ENCODE measurements around the gene C5orf22.
"Not testable (repeated sequence)": the region's sequence is repeated elsewhere in the genome, so short reads cannot be mapped to it uniquely, and the experiment has no call there.

C5orf22 gene

GRCh38 chr5:31511305-31511704, 20.8 kb upstream of the C5orf22 start:
- H3K27me3 ChIP-seq (ENCODE audit: control insufficient read depth in 1 of 2, insufficient read depth in 2 of 2, low read length in 2 of 2) = no peaks in the 10 kb centered on the region
- H3K36me3 ChIP-seq (ENCODE audit: insufficient read depth, low read length) = peaks cover 60% of the 10 kb centered on the region
- H3K4me3 ChIP-seq (ENCODE audit: low read depth in 1 of 2, low read length in 2 of 2) = no peak overlapping the region
- H3K4me1 ChIP-seq (ENCODE audit: insufficient read depth, low read length) = no peaks in the 10 kb centered on the region
- H3K27ac ChIP-seq (ENCODE audit: low read depth, low read length) = no peak overlapping the region
- no peaks in the 10 kb centered on the region for H3K9me3 ChIP-seq (ENCODE audit: low read length)
- H3K9ac ChIP-seq (ENCODE audit: low read length) = no peak overlapping the region

- no peak overlapping the region for H3K4me3 ChIP-seq (ENCODE audit: low read depth in 1 of 2, low read length in 2 of 2)
- peaks cover 41% of the 10 kb centered on the region for H3K36me3 ChIP-seq (ENCODE audit: insufficient read depth, low read length)
Measured at GRCh38 chr5:31516802-31517201, 15.3 kb upstream of the C5orf22 start.

GRCh38 chr5:31523041-31523440, 9.1 kb upstream of the C5orf22 start:
- no peak overlapping the region for H3K27ac ChIP-seq (ENCODE audit: low read depth, low read length)
- no peak overlapping the region for H3K9ac ChIP-seq (ENCODE audit: low read length)
- peaks cover 44% of the 10 kb centered on the region for H3K36me3 ChIP-seq (ENCODE audit: insufficient read depth, low read length)
- no peak overlapping the region for H3K4me3 ChIP-seq (ENCODE audit: low read depth in 1 of 2, low read length in 2 of 2)
- no peaks in the 10 kb centered on the region for H3K9me3 ChIP-seq (ENCODE audit: low read length)
- no peaks in the 10 kb centered on the region for H3K27me3 ChIP-seq (ENCODE audit: control insufficient read depth in 1 of 2, insufficient read depth in 2 of 2, low read length in 2 of 2)
- H3K4me1 ChIP-seq (ENCODE audit: insufficient read depth, low read length) = no peaks in the 10 kb centered on the region

More at GRCh38 chr5:31516802-31517201, 15.3 kb upstream of the C5orf22 start:
- Histone ChIP-seq H3K27ac (ENCODE audit: low read depth, low read length) (no peak overlapping the region), H3K4me1 (ENCODE audit: insufficient read depth, low read length) (no peaks in the 10 kb centered on the region), H3K27me3 (ENCODE audit: control insufficient read depth in 1 of 2, insufficient read depth in 2 of 2, low read length in 2 of 2) (no peaks in the 10 kb centered on the region), H3K9me3 (ENCODE audit: low read length) (no peaks in the 10 kb centered on the region), H3K9ac (ENCODE audit: low read length) (no peak overlapping the region)

- peaks cover 43% of the 10 kb centered on the region for H3K36me3 ChIP-seq (ENCODE audit: insufficient read depth, low read length)
- peaks cover 22% of the 10 kb centered on the region for H3K4me1 ChIP-seq (ENCODE audit: insufficient read depth, low read length)
- H3K27ac ChIP-seq (ENCODE audit: low read depth, low read length) = no peak overlapping the region
- no peaks in the 10 kb centered on the region for H3K27me3 ChIP-seq (ENCODE audit: control insufficient read depth in 1 of 2, insufficient read depth in 2 of 2, low read length in 2 of 2)
- H3K9me3 ChIP-seq (ENCODE audit: low read length) = no peaks in the 10 kb centered on the region
- no peak overlapping the region for H3K9ac ChIP-seq (ENCODE audit: low read length)
- H3K4me3 ChIP-seq (ENCODE audit: low read depth in 1 of 2, low read length in 2 of 2) = peak overlapping the region in 1 of 2 donors; percentile 86
Measured at GRCh38 chr5:31530541-31531265, 1.4 kb upstream of the C5orf22 start.

GRCh38 chr5:31531543-31531887, 586 bp upstream of the C5orf22 start:
- peak overlapping the region; percentile 71 for H3K27ac ChIP-seq (ENCODE audit: low read depth, low read length)
- peak overlapping the region; percentile 50 for H3K9ac ChIP-seq (ENCODE audit: low read length)
- no peaks in the 10 kb centered on the region for H3K27me3 ChIP-seq (ENCODE audit: control insufficient read depth in 1 of 2, insufficient read depth in 2 of 2, low read length in 2 of 2)
- peaks cover 39% of the 10 kb centered on the region for H3K36me3 ChIP-seq (ENCODE audit: insufficient read depth, low read length)
- H3K4me3 ChIP-seq (ENCODE audit: low read depth in 1 of 2, low read length in 2 of 2) = peak overlapping the region; percentile 75 to 86
- H3K9me3 ChIP-seq (ENCODE audit: low read length) = no peaks in the 10 kb centered on the region
- H3K4me1 ChIP-seq (ENCODE audit: insufficient read depth, low read length) = peaks cover 22% of the 10 kb centered on the region

DNA sequence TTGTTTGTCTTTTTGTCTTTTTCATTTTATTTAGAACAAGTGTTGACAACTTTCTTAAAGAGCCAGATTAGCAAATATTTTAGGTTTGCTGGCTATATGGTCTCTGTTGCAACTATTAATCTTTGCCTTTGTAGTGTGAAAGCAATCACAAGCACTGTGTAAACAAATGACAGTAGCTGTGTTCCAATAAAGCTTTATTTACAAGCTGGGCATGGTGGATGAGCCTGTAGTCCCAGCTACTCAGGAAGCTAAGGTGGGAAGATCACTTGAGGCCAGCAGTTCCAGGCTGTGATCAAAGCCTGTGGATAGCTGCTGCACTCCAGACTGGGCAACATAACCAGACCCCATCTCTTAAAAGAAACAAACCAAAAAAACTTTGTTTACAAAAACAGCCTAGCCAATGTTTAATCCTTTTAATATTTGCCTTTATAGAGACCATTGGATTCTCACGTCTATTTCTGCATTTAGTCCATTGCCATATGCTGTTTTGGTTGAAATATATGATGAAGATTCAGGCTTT, 2.5 kb downstream of the C5orf22 start:
- Histone ChIP-seq H3K4me1 (ENCODE audit: insufficient read depth, low read length) (peaks cover 22% of the 10 kb centered on the region), H3K4me3 (ENCODE audit: low read depth in 1 of 2, low read length in 2 of 2) (no peak overlapping the region), H3K27ac (ENCODE audit: low read depth, low read length) (no peak overlapping the region), H3K36me3 (ENCODE audit: insufficient read depth, low read length) (peaks cover 16% of the 10 kb centered on the region), H3K27me3 (ENCODE audit: control insufficient read depth in 1 of 2, insufficient read depth in 2 of 2, low read length in 2 of 2) (no peaks in the 10 kb centered on the region), H3K9me3 (ENCODE audit: low read length) (no peaks in the 10 kb centered on the region), H3K9ac (ENCODE audit: low read length) (no peak overlapping the region)

DNA sequence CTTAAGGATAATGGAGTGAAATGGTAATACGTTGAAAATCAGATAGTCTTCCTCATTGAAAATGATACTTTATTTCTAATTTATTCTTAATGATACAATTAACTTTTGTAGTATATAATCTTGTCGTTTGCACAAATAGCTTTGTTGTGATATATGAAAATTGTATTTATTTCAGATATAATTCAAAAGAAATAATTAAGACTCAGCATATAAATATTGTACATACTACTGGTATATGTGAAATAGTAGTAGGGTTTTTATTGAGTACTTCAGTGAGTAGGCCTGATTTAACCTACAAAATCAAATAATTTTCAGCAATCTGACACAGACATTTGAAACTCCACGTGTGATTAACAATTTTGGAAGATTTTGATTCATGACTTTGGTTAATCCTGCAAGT, 4.8 kb downstream of the C5orf22 start:
- H3K9ac ChIP-seq (ENCODE audit: low read length) = no peak overlapping the region
- H3K4me1 ChIP-seq (ENCODE audit: insufficient read depth, low read length) = peaks cover 8% of the 10 kb centered on the region
- H3K36me3 ChIP-seq (ENCODE audit: insufficient read depth, low read length) = peaks cover 30% of the 10 kb centered on the region
- H3K9me3 ChIP-seq (ENCODE audit: low read length) = no peaks in the 10 kb centered on the region
- no peak overlapping the region for H3K4me3 ChIP-seq (ENCODE audit: low read depth in 1 of 2, low read length in 2 of 2)
- H3K27ac ChIP-seq (ENCODE audit: low read depth, low read length) = no peak overlapping the region
- no peaks in the 10 kb centered on the region for H3K27me3 ChIP-seq (ENCODE audit: control insufficient read depth in 1 of 2, insufficient read depth in 2 of 2, low read length in 2 of 2)

DNA sequence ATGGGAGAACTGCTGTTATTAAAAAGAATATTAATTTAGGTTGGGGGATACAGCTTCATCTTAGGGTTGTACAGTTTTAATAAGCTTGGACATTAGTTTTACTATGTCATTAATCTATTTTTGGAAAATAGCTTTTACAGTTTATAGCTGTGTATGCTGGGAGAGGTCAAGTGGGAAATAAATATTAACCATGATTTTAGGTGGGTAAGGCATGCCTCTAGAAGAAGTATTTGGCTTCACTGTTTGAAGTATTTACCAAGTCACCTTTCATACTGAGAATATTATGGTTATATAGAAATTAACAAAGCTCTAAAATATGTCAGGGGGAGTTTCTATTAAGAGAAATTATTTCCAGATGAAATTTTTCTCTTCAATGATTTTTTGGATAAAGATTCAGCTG, 5.2 kb downstream of the C5orf22 start:
- peaks cover 8% of the 10 kb centered on the region for H3K4me1 ChIP-seq (ENCODE audit: insufficient read depth, low read length)
- H3K36me3 ChIP-seq (ENCODE audit: insufficient read depth, low read length) = peaks cover 32% of the 10 kb centered on the region
- no peak overlapping the region for H3K9ac ChIP-seq (ENCODE audit: low read length)
- no peaks in the 10 kb centered on the region for H3K27me3 ChIP-seq (ENCODE audit: control insufficient read depth in 1 of 2, insufficient read depth in 2 of 2, low read length in 2 of 2)
- no peaks in the 10 kb centered on the region for H3K9me3 ChIP-seq (ENCODE audit: low read length)
- no peak overlapping the region for H3K4me3 ChIP-seq (ENCODE audit: low read depth in 1 of 2, low read length in 2 of 2)
- no peak overlapping the region for H3K27ac ChIP-seq (ENCODE audit: low read depth, low read length)

DNA sequence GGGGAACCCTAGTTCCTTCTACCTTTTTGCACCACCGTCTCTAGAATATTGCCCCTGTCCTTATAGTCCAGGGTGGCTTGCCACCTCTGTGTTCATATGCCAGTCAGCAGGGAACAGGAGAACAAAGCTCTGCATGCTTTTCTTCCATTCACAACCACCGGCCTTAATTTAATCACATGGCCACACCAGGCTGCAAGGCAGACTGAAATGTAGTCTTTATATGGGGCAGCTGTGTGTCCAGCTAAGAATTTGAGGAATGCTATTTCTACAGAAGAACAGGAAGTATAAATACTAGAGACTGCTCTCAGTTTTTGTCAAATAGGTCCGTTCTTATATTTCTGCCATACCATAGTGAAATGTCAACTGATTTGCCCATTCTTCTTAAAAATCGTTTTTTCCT, 5.8 kb downstream of the C5orf22 start:
- Histone ChIP-seq H3K4me3 (ENCODE audit: low read depth in 1 of 2, low read length in 2 of 2) (no peak overlapping the region), H3K27me3 (ENCODE audit: control insufficient read depth in 1 of 2, insufficient read depth in 2 of 2, low read length in 2 of 2) (no peaks in the 10 kb centered on the region), H3K9ac (ENCODE audit: low read length) (no peak overlapping the region), H3K27ac (ENCODE audit: low read depth, low read length) (no peak overlapping the region), H3K9me3 (ENCODE audit: low read length) (no peaks in the 10 kb centered on the region), H3K36me3 (ENCODE audit: insufficient read depth, low read length) (peaks cover 35% of the 10 kb centered on the region), H3K4me1 (ENCODE audit: insufficient read depth, low read length) (peaks cover 8% of the 10 kb centered on the region)

DNA sequence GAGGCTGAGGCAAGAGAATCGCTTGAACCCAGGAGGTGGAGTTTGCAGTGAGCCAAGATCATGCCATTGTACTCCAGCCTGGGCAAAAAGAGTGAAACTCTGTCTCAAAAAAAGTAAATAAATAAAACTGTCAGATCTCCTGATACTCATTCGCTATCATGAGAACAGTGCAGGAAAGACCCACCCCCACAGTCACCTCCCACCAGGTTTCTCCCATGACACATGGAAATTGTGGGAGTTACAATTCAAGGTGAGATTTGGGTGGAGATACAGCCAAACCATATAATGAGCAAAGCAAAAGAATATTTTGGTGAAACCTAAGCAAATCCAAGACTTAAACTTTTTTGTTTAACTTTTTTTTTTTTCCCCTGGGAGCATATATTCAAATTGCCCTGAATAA, 17.0 kb downstream of the C5orf22 start:
- not testable (repeated sequence) for H3K9me3 ChIP-seq (ENCODE audit: low read length)

GRCh38 chr5:31551878-31552277, 19.8 kb downstream of the C5orf22 start:
- Histone ChIP-seq H3K36me3 (ENCODE audit: insufficient read depth, low read length) (peaks cover 29% of the 10 kb centered on the region), H3K4me3 (ENCODE audit: low read depth in 1 of 2, low read length in 2 of 2) (no peak overlapping the region), H3K9ac (ENCODE audit: low read length) (no peak overlapping the region), H3K4me1 (ENCODE audit: insufficient read depth, low read length) (no peaks in the 10 kb centered on the region), H3K27ac (ENCODE audit: low read depth, low read length) (no peak overlapping the region), H3K27me3 (ENCODE audit: control insufficient read depth in 1 of 2, insufficient read depth in 2 of 2, low read length in 2 of 2) (no peaks in the 10 kb centered on the region), H3K9me3 (ENCODE audit: low read length) (no peaks in the 10 kb centered on the region)

More for the DNA sequence above, 17.0 kb downstream of the C5orf22 start:
- H3K9ac ChIP-seq (ENCODE audit: low read length); H3K27me3 ChIP-seq (ENCODE audit: control insufficient read depth in 1 of 2, insufficient read depth in 2 of 2, low read length in 2 of 2); H3K4me3 ChIP-seq (ENCODE audit: low read depth in 1 of 2, low read length in 2 of 2); H3K27ac ChIP-seq (ENCODE audit: low read depth, low read length); H3K4me1 ChIP-seq (ENCODE audit: insufficient read depth, low read length): not testable (repeated sequence)
- H3K36me3 ChIP-seq (ENCODE audit: insufficient read depth, low read length) = peaks cover 26% of the 10 kb centered on the region

- no peak overlapping the region for H3K4me3 ChIP-seq (ENCODE audit: low read depth in 1 of 2, low read length in 2 of 2)
- H3K27ac ChIP-seq (ENCODE audit: low read depth, low read length) = no peak overlapping the region
- no peak overlapping the region for H3K9ac ChIP-seq (ENCODE audit: low read length)
- H3K36me3 ChIP-seq (ENCODE audit: insufficient read depth, low read length) = peaks cover 33% of the 10 kb centered on the region
- no peaks in the 10 kb centered on the region for H3K9me3 ChIP-seq (ENCODE audit: low read length)
- H3K4me1 ChIP-seq (ENCODE audit: insufficient read depth, low read length) = no peaks in the 10 kb centered on the region
- no peaks in the 10 kb centered on the region for H3K27me3 ChIP-seq (ENCODE audit: control insufficient read depth in 1 of 2, insufficient read depth in 2 of 2, low read length in 2 of 2)
Measured at GRCh38 chr5:31553863-31554262, 21.8 kb downstream of the C5orf22 start.
